Measurements from ENCODE around the gene GIMAP8.

The GIMAP8 gene

DNA sequence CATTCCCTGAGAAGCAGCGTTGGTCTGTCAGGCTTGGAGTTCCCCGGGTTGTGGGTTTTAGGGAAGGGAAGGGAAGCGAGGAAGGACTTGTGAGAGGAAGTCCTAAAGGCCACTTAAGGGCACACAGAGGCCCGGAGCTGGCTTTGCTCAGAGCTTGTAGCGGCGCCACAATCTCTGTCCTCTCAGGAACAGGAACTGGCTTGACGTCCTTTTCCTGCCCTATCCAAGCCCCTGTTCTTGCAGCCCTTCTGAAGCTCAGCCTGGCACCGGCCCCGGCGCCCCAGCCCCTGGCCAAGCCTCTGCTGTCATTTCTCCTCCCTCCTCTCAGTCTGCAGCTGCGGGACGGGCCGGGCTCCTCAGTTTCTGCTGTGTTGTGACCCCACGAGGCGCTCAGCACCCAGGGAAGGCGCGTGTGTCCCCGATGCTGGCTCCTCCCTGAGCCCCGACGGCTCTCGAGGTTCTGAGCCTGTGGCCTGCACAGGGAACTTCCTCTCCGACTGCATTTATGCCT, at the start of gene GIMAP8:
TSS of gene GIMAP8 (plus strand) at position 140 of the 511 bp plus-strand sequence. CDS start 16,069 bp downstream, outside the sequence.
- DNase-seq: peak; percentile 94 to 96 (median 95)

DNA sequence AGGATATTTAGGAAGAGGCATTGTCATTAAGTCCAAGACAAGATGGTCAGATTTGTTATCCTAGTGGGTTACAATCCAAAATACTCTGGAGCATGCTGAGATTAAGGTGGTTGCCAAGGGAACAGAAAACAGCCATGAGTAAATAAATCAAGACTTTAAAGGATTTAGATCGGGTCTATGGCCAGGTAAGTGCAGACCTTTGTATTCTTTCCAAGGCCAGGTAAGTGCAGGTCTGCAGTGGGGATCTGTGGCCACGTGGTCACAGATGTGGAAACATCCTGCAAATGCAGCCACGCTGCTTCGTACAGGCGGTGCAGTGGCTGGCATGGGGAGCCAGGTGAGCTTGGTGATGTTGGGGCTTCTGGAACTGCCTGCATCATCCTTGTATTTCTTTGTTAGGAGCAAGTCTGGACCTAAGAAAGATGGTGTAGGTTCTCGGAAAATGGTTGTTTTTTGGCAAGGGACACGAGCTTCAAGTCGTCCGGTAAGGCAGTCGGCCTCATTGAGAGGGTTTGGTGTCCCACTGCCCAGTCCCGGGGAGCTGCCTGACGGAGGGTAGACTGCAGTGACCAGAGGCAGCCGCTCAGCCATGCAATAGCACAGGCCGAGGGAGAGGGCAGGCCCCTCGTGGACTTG, 49.5 kb upstream of the GIMAP8 start:
- DNase-seq: no peak

DNA sequence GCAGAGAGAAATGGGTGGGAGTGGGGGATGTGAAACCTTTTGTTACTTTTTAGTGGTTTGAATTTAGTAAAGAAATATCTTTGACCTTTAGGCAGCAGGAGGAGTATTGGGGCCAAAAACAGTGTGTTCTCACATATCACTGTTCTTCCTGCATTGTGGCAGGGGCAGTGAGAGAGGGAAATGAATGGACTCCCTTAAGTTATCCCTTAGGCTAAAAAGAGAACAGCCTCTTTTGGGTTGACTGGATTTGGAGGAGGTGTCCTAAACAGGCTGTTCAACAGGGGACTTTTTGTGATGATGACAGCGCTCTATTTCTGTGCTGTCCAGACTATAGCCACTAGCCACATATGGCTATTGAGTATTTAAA, 49.0 kb upstream of the GIMAP8 start:
- DNase-seq: peak; percentile 38 to 42 (median 42)

DNA sequence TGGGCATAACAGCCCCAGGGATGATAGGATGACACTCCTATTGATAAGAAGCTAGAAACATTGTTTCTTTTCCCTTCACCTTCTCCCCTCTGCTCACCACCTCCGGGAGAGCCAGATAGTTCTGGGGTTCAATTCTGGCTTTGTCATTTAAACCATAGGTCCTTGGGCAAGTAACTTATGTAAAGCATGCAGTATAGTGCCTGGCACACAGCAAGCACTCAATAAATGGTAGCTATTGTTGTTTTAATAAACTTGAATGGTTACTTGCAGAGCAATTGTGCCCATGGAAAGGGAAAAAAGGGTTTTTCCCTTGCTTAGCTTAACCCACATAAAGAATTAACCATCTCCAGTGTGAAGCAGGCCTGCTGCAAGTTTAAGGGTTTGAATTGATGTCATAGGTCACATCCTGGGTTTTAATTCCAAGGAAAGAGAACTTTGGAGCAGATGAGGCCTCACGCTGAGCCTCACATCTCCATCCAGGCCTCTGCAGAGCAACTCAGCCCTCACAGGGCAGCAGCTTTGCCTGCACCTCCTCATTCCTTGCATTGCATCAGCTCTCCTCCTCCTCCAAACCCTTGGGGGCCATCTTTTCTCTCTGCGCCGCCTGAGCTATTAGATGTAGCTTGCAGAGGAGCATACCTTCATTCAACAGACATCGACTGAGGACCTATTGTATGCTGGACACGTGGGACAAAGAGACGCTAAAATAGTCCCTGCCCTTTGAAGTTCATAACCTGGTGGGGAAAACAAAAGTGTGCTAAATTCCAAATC, 48.4 kb upstream of the GIMAP8 start:
- DNase-seq: no peak

DNA sequence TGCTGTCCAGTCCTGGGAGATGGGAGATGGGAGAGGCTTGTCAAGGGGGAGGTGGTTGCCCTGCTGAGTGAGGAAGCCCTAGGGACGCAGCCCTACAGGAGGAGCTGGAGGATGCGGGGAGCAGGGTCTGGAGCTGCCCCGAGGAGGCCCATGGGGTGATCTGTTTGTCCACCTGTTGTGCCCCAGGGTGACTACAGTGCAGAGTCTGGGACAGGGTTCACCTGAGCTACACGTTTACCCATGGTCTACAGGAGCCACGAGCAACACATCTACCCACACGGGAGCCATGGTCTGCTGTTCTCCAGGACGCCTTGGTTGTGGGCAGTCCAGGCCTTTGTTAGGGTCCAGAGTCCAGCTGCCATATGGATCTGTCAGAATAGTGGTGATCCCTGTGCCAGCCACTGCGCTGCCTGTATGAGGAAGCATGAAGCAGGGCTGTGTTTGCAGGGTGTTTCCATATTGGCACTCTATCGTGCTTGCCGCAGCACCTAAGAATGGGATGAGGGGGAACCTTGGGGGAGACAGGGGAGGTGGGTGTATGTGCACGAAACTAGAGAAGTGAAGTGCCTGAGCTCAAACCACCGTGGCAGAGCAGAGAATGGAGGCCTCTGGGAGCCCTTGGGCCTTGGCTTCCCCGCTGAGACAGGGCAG, 47.6 kb upstream of the GIMAP8 start:
- DNase-seq: no peak

DNA sequence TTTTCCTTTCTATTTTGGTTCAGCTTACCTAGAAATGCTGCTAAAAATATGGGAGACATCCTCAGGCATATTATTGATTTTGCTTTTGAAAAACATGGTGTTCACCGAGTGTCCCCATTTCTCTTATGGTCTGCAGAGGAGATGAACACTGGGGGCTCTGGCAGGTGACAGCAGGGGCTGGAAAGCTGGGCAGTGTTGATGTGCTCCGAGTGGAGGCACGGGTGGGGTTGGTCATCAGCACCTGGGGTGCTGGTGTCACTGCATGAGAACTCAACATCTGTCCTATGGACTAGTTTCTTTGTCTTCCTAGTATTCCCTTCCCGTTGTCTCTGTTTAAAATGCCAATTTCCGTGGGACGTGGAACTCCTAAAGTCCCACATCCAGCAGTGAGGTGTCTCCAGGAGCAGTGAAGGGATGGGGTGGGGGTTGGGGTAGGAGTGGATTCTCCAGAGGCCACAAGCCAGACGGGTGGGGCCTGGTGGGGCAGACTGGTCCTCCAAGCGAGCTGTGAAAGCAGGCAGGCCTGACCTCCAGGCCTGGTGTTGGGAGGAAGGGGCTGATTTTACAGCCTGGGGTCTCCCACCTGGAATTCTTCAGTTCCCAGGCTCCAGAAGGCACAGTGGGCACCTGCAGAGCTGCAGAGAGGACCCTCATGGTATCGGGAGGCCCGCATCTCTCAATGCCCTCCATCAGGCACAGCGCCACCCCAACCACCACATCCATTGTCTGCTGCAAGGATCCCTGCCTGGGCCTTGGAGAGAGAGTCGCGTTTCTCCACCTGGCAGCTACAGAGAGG, 46.9 kb upstream of the GIMAP8 start:
- DNase-seq: no peak

DNA sequence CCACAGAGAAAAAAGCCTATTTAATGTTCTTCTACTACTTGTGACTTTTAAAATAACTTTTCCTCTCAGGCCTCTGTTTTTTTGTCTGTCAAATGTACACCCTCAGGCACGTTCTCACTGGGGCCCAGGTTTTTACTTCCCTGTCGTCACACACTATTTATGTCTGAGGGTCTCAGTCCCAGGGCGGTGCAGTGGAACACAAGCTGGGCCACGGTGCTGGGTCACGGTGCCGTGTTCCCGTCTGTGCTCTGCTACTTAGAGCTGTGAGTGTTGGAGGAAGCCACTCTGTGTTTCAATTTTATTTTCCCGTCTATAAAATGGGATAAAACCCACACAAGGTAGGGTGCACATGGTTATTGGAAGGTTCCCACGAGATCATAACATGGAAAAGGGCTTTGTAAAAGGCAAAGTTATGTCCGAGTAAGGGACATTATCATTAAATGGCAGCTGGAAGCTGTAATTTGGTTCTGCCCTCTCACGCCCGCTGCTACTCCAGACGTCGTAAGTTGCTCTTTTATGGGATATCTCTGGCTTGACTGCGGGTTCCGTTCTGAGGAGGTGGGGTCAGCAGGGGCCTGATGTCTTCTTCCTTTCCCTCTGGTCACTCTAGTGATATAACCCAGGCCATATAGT, 46.1 kb upstream of the GIMAP8 start:
- DNase-seq: no peak

DNA sequence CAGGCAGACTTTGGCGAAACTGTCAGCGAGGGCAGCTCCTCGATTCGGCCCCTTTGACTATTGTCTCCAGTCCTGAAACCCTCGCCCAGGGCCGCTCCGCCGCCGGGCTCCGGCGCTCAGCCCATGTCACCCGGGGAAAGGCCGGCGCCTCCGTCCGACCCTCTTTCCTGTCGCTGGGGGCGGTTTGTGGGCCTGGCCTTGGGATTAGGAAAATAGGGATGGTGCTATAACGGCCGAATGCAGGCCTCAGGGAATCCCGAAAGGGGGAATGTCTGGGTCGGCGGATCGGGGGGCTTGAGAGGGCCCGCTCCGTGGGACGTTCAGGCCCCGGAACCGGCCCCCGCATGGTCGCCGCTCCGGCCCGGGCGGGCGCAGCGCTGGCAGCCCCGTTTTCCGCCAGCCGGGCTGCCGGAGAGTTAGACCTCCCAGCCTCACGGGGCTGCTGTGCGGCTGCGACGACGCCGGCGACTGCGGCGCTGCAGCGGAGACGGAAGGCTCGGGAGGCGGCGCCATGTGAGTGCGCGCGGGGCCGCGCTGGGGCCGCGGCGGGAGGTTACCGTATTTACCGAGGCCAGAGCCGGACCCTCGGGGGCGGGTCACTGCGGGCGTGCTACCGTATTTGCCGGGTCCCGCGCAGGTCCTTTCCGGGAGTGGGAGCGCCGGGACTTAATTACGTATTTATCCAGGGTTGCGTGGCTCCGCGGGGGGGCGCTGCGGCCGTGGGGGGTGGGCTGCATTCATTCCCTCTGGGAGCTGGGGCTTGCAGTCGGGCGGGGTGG, 45.4 kb upstream of the GIMAP8 start:
- DNase-seq: peak; percentile 87 to 94 (median 91)

DNA sequence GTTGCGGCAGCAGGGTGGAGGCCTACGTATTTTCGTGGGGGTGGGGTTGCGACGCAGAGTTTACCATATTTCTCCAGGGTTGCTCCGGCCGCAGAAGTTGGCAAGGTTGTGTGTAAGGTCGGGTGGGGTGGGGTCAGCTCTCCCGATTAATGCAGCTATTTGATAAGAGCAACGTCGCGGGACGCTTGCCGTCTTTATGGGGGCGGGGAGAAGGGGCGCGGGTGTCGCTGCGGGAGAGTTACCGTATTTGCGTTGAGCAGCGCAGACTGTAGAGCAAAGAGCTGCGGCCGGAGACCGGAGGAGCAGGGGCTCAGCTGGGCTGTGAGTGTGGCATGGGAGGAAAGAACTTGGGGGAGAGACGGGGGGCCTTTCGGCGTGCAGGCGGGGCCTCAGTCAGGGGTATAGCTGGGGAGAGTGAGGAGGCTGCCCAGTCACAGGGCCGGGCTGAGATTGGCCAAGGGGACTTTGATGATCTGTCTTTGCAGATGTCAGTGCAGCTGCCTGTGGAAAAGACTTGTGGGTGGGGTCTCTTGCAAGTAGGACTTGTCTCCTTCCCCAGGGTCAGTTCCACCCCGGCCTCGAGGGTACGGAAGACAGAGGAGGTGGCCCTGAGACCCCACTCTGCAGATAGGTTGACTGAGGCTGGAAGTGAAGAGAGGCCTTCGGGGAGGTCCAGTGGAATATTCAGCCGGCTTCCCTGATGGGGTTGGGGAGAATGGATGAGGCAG, 44.7 kb upstream of the GIMAP8 start:
- peak in 2 of 3 donors; percentile 21 to 52 for DNase-seq

DNA sequence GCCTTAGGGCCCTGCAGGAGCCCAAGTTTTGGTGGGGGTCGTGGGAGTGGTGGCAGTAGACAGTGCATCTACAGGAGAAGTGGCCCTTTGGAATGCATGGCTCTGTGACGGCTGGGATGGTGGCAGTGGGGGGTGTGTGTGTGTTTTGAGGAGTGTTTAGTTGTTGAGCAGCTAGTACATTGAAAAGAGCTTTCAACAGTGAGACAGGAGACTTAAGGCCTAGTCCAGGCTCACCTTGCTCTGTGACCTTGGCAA, 44.2 kb upstream of the GIMAP8 start:
- DNase-seq: no peak

DNA sequence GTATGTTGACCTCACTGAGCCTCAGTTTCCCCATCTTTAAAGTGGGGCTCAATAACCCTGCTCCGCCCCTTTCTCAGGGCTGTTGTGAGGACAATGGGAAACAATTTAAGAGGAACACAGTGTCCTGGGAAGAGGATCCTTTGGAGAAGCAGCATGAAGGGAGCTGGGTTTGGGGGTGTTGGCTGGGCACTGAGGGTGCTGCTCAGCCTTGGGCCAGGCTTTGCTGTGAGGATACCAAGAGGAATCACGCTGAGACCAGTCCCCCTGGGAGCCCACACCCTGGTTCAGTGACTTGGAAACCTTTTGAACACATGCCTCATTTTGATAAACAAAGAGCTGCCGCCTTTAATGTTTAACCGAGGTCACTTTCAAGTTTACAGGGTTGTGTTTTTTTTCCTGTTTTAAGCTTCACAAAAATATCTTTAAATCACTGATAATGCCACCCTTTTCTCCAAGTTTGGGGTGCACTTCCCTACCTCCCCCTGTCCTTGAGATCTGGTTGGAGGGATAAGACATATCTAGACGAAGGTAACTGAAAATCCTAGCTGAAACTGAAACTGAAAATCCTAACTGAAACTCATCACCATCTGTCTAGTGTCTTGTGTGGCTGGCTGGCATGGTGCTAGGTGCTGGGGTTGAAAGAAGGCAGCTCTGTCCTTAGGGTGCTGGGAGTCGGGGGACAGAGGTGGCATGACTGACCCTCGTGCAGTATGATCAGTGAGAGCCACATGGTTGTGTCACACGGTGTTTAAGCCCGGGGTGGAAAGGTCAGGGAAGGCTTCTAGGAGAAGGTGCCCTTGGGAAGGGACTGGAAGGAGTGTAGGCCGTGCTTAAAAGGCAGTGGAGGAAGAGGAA, 43.6 kb upstream of the GIMAP8 start:
- peak in 2 of 3 donors; percentile 33 for DNase-seq

DNA sequence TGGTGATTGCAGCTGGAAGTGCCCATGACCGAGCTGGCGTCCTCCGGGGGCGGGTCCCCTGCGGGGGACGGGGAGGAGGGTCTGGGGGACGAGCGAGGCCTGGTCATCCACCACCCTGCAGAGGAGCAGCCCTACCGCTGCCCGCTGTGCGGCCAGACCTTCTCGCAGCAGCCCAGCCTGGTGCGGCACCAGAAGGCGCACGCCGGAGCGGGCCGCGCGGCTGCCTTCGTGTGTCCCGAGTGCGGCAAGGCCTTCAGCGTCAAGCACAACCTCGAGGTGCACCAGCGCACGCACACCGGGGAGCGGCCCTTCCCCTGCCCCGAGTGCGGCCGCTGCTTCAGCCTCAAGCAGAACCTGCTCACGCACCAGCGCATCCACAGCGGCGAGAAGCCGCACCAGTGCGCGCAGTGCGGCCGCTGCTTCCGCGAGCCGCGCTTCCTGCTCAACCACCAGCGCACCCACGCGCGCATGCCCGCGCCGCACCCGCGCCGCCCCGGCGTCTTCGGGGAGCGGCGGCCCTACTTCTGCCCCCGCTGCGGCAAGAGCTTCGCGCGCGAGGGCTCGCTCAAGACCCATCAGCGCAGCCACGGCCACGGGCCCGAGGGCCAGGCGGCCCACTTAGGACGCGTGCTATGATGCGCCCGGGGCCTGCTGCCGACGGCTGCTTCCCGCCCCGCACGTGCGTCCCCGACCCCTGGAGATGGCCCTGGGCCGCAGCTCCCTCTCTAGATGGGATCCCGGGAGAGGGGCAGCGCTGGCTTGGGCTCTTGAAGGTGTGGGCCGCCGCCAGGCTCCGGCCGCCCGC, 42.6 kb upstream of the GIMAP8 start:
- no peak for DNase-seq

DNA sequence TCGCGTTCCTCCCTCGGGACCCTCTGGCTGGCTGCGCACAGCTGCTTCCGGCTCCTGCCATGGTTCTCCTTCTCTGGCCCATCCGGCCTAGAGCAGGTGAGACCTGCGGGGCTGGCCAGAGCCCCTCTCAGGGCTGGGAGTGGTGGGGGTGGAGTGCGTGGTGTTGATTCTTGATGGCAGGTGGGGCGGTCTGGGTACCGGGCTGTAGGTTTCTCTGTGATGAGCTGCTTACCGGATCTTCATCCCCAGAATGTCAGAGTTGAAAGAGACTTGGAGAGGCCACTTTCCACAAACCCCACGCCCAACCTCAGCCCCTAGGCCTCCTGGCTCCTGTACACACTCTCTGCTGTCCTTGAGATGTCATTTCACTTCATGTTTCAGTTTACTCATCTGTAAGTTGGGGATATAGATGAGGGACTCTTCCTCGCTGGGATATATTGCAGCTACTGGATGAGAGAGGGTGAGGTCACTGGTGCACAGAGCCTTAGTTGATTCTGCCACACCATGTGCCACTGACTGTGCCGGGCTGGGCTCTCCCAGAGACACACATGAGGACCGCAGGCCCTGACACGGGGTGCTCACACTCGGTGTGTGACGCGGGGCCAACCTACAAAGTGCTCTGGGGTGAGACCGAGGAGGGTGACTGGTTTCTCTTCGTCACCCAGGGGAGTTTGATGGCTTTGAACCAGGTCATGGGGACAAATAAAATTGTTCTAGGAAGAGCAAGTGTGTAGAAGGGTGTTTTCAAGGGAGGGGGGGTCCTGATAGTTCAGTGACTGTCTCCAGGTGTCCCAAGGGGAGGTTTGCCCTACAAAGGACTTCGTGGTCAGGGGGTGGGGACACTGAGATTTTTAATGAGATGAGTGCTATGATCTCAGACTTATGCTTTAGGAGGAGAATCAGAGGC, 41.8 kb upstream of the GIMAP8 start:
- no peak for DNase-seq

DNA sequence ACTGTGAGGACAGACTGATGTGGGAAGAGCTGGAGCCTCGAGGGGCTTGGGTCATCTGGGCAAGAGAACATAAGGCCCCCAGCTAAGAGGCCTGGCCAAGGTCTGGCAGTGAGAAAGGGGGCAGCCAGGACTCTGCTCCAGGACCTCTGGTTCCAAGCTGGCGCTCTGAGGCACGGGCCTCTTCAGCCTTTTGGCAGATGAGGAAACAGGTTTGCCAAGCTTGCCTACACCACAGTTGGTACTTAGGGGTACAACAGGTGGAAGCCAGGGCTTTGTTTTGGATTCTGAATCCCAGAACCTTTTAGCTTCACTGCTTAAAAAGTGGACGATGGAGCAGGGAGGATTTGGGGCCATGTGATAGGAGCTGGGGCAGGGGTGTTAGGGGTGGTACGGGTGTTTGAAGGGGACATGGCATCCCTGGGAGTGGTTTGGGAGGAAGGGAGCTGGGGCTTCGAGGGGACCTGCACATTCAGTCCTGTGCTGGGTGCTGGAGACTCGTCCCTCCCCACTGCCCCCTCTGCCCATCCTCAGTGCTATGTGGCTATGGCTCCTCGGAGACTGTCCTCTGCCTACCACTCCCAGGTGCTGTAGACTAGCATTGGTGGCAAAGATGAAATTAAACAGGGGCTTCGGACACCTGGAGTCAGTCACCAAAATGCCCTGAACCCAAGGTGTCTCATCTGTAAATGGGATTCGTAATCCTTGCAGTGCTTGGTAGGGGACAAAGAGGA, 41.0 kb upstream of the GIMAP8 start:
- no peak for DNase-seq

DNA sequence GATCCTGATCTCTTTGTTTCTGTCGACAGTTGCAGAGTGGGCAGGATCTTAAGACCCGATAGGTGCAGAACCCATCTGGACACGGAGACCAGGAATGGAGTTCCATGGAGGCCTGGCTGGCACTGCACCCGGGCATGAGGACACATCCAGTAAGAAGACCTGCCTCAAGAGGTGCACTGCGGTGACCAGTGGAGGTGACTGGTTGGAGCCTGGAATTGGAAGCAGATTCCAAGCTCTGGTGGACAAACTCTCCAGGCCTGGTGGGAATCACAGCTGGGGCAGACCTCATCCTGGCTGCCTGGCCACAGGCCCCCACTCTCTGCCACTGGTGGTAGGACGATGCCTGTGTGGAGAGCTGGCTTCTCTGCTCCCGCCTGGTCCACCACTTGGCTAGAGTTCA, 40.3 kb upstream of the GIMAP8 start:
- DNase-seq: no peak

DNA sequence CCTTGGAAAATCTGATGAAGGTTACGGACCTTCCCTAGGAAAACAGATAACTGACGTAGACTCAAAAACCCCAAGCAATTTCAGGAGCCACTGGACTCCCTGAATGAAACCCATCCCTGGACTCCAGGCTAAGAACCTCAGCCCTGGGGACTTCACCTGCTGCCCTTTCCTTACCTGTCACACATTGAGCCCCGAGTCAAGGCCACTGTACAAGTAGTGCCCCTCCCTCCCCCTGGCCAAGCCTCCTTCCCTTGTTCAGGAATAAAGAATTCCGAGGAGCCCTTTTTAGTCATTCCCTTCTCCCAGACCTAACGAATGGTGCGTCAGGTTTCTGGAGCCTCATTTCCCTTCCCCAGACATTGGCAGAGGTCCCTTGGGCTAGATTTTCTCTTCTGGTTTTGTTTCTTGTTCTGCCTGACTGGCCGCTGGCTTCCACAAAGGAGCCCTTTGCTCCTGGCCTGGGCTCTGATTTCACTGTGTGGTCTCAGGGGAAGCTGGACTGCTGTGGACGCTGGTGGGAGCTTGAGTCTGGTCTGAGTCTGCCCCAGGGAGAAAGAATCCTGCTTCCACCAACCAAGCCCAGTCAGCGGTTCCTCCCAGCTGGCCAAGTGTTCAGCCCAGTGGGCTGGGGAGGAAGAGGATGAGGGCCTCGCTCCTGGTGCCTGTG, 39.6 kb upstream of the GIMAP8 start:
- DNase-seq: no peak

DNA sequence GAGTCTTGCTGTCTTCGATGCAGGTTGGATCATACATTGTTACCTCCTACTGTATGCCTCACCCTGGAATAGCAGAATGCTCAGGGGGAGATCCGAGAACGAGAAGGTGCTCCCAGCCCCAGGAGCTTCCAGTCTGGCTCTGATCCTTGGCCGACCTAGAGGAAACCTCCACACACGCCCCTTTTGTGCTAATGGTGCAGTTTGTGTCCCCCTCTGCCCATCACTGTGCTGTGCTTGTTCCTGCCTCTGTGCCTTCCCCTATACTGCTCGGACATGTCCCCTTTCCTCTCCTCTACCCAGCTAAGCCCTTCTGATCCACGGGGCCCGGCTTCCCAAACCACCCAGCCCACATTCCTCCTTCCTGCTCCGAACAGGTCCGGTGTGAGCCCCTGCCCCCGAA, 38.8 kb upstream of the GIMAP8 start:
- DNase-seq: no peak
